HCT116 (cell line): ENCODE measurements around the gene SIL1. TPM values are rescaled to one million over a fixed set of nuclear protein-coding genes. Genes with fewer than 3 reads are reported as not detected.

Experiments
- ATAC-seq: fragments of 200-7000 bp; cut with Tn5 transposase; 2 replicates; pipeline ENCODE4 v1.9.1; 2020; ENCODE audit warnings: mild to moderate bottlenecking, moderate library complexity
- BruUV-seq: library from RNA; stranded (reverse); fragments of 400-500 nt; replicated peaks from 2 replicates; lab custom pipeline; 2021; lab: Mats Ljungman, UMichigan
- CTCF ChIA-PET: fragments of 300-600 bp; sonication (Branson Sonifier 250); formaldehyde crosslinking; loops from one replicate; lab custom pipeline; 2021; ENCODE audit warnings: antibody characterized with exemption; lab: Charles Lee
- POLR2A ChIA-PET: fragments of 300-600, 350-600 bp; sonication (Branson Sonifier 250); formaldehyde crosslinking; loops from one replicate; lab custom pipeline; 2021; ENCODE audit warnings: antibody characterized with exemption; lab: Charles Lee
- RAD21 ChIA-PET, 2 experiments: fragments of 300-600 bp; sonication (Branson Sonifier 250); formaldehyde crosslinking; loops; one replicate each; lab custom pipeline; 2023; ENCODE audit warnings: low total read pairs in 2 of 2; ENCODE audit not compliant: uncharacterized antibody in 2 of 2, unreplicated experiment in 2 of 2, low non-redundant PET in 1 of 2; lab: Charles Lee
- DNase-seq: peaks from one replicate; pipeline ENCODE4 v3.0.0-alpha.2; 2010; ENCODE audit warnings: low read depth, low spot score
- H2AFZ ChIP-seq: fragments of 200-600 bp; shearing (Covaris generic), sonication (generic); 2 replicates; pipeline ENCODE4 v1.6.1; 2017; ENCODE audit warnings: low read depth, mixed run types, mixed read lengths, antibody characterized with exemption, low read length; ENCODE audit not compliant: poor library complexity, severe bottlenecking
- H3K27ac ChIP-seq: 2 replicates; pipeline ENCODE4 v1.5.1; 2012; ENCODE audit warnings: low read depth, low read length
- H3K27me3 ChIP-seq: fragments of 200-600 bp; sonication (generic); 2 replicates; pipeline ENCODE4 v1.6.1; 2016; ENCODE audit warnings: mixed run types, low read length, mixed read lengths; ENCODE audit not compliant: insufficient read depth
- H3K36me3 ChIP-seq, 2 experiments: fragments of 200-500 bp in 1 of 2; fragments of 200-600 bp in 1 of 2; sonication (Bioruptor generic) in 1 of 2; sonication (generic) in 1 of 2; 2 replicates each; pipeline versions ENCODE4 v1.5.1 to v1.6.1; 2014 to 2016; ENCODE audit warnings: low read length in 2 of 2, inconsistent platforms in 1 of 2, mixed read lengths in 1 of 2, mixed run types in 1 of 2; ENCODE audit not compliant: insufficient read depth in 2 of 2, control insufficient read depth in 1 of 2
- H3K4me1 ChIP-seq, 2 experiments: fragments of 200-600 bp in 1 of 2; sonication (generic) in 1 of 2; 2 replicates each; pipeline versions ENCODE4 v1.5.1 to v1.6.1; 2012 to 2017; ENCODE audit warnings: low read length in 2 of 2, inconsistent platforms in 1 of 2, mild to moderate bottlenecking in 1 of 2, mixed read lengths in 1 of 2, mixed run types in 1 of 2, moderate library complexity in 1 of 2; ENCODE audit not compliant: insufficient read depth in 2 of 2, control insufficient read depth in 1 of 2
- H3K4me2 ChIP-seq: fragments of 200-600 bp; sonication (generic); 2 replicates; pipeline ENCODE4 v1.6.1; 2017; ENCODE audit warnings: mixed run types, low read length, mixed read lengths
- H3K4me3 ChIP-seq, 2 experiments: fragments of 200-600 bp in 1 of 2; sonication (generic) in 1 of 2; replicated peaks in 1 of 2; 2 replicates each; pipeline ENCODE4 v1.5.1; 2011 to 2016; ENCODE audit warnings: low read length in 2 of 2, control low read depth in 1 of 2, low read depth in 1 of 2, mild to moderate bottlenecking in 1 of 2, mixed read lengths in 1 of 2, mixed run types in 1 of 2
- H3K79me2 ChIP-seq: fragments of 200-600 bp; sonication (generic); 2 replicates; pipeline ENCODE4 v1.6.1; 2017; ENCODE audit warnings: mild to moderate bottlenecking, mixed run types, low read length, moderate library complexity, mixed read lengths; ENCODE audit not compliant: insufficient read depth
- H3K9ac ChIP-seq: fragments of 200-600 bp; sonication (generic); 2 replicates; pipeline ENCODE4 v1.6.1; 2016; ENCODE audit warnings: low read length, mixed read lengths
- H3K9me2 ChIP-seq: fragments of 200-600 bp; sonication (generic), shearing (Covaris generic); 2 replicates; pipeline ENCODE4 v1.6.1; 2017; ENCODE audit warnings: mixed run types, mild to moderate bottlenecking, moderate library complexity; ENCODE audit not compliant: insufficient read depth
- H3K9me3 ChIP-seq, 2 experiments: fragments of 200-500 bp in 1 of 2; fragments of 200-600 bp in 1 of 2; sonication (Bioruptor generic) in 1 of 2; sonication (generic) in 1 of 2; 2 replicates each; pipeline ENCODE4 v1.6.1; 2014 to 2017; ENCODE audit warnings: low read length in 2 of 2, mixed read lengths in 2 of 2, inconsistent platforms in 1 of 2, low read depth in 1 of 2, mild to moderate bottlenecking in 1 of 2, mixed run types in 1 of 2, moderate library complexity in 1 of 2; ENCODE audit not compliant: control insufficient read depth in 1 of 2, insufficient read depth in 1 of 2
- H4K20me1 ChIP-seq: fragments of 200-600 bp; sonication (generic), shearing (Covaris generic); 2 replicates; pipeline ENCODE4 v1.6.1; 2017; ENCODE audit warnings: mixed run types, mild to moderate bottlenecking, moderate library complexity; ENCODE audit not compliant: insufficient read depth
- CEBPB ChIP-seq: IDR thresholded peaks from 2 replicates; pipeline ENCODE4 v1.6.1; 2012; ENCODE audit warnings: low read depth
- EGR1 ChIP-seq: IDR thresholded peaks from 2 replicates; pipeline ENCODE4 v1.6.1; 2012; ENCODE audit warnings: low read depth
- EZH2 ChIP-seq: fragments of 200-600 bp; sonication (generic); IDR thresholded peaks from 2 replicates; pipeline ENCODE4 v1.6.1; 2017; ENCODE audit warnings: antibody characterized with exemption, mixed run types
- FOSL1 ChIP-seq: IDR thresholded peaks from 2 replicates; pipeline ENCODE4 v1.6.1; 2012; ENCODE audit warnings: low read depth
- JUND ChIP-seq: IDR thresholded peaks from 2 replicates; pipeline ENCODE4 v1.6.1; 2012
- POLR2A ChIP-seq: IDR thresholded peaks from 2 replicates; pipeline ENCODE4 v1.7.0; 2011; ENCODE audit warnings: borderline replicate concordance; ENCODE audit not compliant: insufficient read depth, insufficient read length; ENCODE audit errors: extremely low read depth
- RAD21 ChIP-seq: IDR thresholded peaks from 2 replicates; pipeline ENCODE4 v1.6.1; 2012; ENCODE audit warnings: low read depth, mild to moderate bottlenecking
- SIN3A ChIP-seq: IDR thresholded peaks from 2 replicates; pipeline ENCODE4 v1.6.1; 2012; ENCODE audit warnings: low read depth
- ZBTB33 ChIP-seq: IDR thresholded peaks from 2 replicates; pipeline ENCODE4 v1.6.1; 2011; ENCODE audit warnings: mild to moderate bottlenecking, low read length, moderate library complexity; ENCODE audit not compliant: insufficient replicate concordance; ENCODE audit errors: extremely low read depth
- ZFX ChIP-seq: fragments of 450-650 bp; IDR thresholded peaks from 2 replicates; pipeline ENCODE4 v1.6.1; 2017
- ZNF274 ChIP-seq: fragments of 200-500 bp; sonication (Bioruptor generic); IDR thresholded peaks from 2 replicates; pipeline ENCODE4 v1.6.1; 2014; ENCODE audit warnings: mild to moderate bottlenecking, low read depth, low read length, inconsistent platforms
- intact Hi-C: fragments of 100-400 bp; cut with micrococcal nuclease; formaldehyde crosslinking; loops from 2 replicates; pipeline ENCODE4 v1.10.0; 2022
- total RNA-seq: library from RNA; stranded (reverse); gene quantifications from one replicate; pipeline ENCODE4 v1.2.1, GENCODE V29; 2021; ENCODE audit not compliant: unreplicated experiment
- TF ChIP-seq, protein P1 (sequence below), 3 experiments: fragments of 200-600 bp in 1 of 3; sonication (generic) in 1 of 3; IDR thresholded peaks in 2 of 3; conservative IDR thresholded peaks in 1 of 3; 2 replicates each; pipeline ENCODE4 v1.5.1; 2012 to 2017; ENCODE audit warnings: low read depth in 2 of 3, low read length in 2 of 3, antibody characterized with exemption in 1 of 3, borderline replicate concordance in 1 of 3, control low read depth in 1 of 3, mild to moderate bottlenecking in 1 of 3, mixed read lengths in 1 of 3, mixed run types in 1 of 3, moderate library complexity in 1 of 3; ENCODE audit not compliant: insufficient read depth in 1 of 3
- TF ChIP-seq, protein P2 (sequence below): IDR thresholded peaks from 2 replicates; pipeline ENCODE4 v1.6.1; 2012; ENCODE audit warnings: low read depth
- TF ChIP-seq, protein P3 (sequence below): IDR thresholded peaks from 2 replicates; pipeline ENCODE4 v1.6.1; 2012
- TF ChIP-seq, protein P4 (sequence below): IDR thresholded peaks from 2 replicates; pipeline ENCODE4 v1.6.1; 2012

Gene SIL1
- total RNA-seq, 1 experiment from 2014 or later: 34.0 TPM

GRCh38 chr5:139162448-139162847 is 35.7 kb downstream of the SIL1 start:
- Histone ChIP-seq H3K9me2 (no peaks in the 10 kb centered on the region), H3K9me3 (no peaks in the 10 kb centered on the region), H4K20me1 (0 out of 2 replicates have a peak, but pooled peaks cover 4% of the 10 kb centered on the region), H3K27ac (no peak overlapping the region), H3K27me3 (no peaks in the 10 kb centered on the region), H3K79me2 (no peaks in the 10 kb centered on the region), H3K4me3 (no peak overlapping the region), H3K4me1 (no peaks in the 10 kb centered on the region), H3K36me3 (no peaks in the 10 kb centered on the region), H2AFZ (no peak overlapping the region), H3K9ac (no peak overlapping the region), H3K4me2 (no peak overlapping the region)
- RAD21 ChIA-PET: no interaction called here
- CTCF ChIA-PET: no interaction called here
- ATAC-seq (no peak), DNase-seq (no peak)
- no TSS peak for BruUV-seq
- POLR2A ChIA-PET: no interaction called here
- TF ChIP-seq, protein P1, sequence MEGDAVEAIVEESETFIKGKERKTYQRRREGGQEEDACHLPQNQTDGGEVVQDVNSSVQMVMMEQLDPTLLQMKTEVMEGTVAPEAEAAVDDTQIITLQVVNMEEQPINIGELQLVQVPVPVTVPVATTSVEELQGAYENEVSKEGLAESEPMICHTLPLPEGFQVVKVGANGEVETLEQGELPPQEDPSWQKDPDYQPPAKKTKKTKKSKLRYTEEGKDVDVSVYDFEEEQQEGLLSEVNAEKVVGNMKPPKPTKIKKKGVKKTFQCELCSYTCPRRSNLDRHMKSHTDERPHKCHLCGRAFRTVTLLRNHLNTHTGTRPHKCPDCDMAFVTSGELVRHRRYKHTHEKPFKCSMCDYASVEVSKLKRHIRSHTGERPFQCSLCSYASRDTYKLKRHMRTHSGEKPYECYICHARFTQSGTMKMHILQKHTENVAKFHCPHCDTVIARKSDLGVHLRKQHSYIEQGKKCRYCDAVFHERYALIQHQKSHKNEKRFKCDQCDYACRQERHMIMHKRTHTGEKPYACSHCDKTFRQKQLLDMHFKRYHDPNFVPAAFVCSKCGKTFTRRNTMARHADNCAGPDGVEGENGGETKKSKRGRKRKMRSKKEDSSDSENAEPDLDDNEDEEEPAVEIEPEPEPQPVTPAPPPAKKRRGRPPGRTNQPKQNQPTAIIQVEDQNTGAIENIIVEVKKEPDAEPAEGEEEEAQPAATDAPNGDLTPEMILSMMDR (IDR thresholded peaks at IDR 0.05 in 2 of 3, conservative IDR thresholded peaks at IDR 0.05 in 1 of 3; ENCODE audit: borderline replicate concordance in 1 of 3, insufficient read depth in 1 of 3, low read depth in 2 of 3, low read length in 2 of 3): no peak
- no peak for TF ChIP-seq POLR2A
- no peak for TF ChIP-seq EGR1
- TF ChIP-seq, protein P2, sequence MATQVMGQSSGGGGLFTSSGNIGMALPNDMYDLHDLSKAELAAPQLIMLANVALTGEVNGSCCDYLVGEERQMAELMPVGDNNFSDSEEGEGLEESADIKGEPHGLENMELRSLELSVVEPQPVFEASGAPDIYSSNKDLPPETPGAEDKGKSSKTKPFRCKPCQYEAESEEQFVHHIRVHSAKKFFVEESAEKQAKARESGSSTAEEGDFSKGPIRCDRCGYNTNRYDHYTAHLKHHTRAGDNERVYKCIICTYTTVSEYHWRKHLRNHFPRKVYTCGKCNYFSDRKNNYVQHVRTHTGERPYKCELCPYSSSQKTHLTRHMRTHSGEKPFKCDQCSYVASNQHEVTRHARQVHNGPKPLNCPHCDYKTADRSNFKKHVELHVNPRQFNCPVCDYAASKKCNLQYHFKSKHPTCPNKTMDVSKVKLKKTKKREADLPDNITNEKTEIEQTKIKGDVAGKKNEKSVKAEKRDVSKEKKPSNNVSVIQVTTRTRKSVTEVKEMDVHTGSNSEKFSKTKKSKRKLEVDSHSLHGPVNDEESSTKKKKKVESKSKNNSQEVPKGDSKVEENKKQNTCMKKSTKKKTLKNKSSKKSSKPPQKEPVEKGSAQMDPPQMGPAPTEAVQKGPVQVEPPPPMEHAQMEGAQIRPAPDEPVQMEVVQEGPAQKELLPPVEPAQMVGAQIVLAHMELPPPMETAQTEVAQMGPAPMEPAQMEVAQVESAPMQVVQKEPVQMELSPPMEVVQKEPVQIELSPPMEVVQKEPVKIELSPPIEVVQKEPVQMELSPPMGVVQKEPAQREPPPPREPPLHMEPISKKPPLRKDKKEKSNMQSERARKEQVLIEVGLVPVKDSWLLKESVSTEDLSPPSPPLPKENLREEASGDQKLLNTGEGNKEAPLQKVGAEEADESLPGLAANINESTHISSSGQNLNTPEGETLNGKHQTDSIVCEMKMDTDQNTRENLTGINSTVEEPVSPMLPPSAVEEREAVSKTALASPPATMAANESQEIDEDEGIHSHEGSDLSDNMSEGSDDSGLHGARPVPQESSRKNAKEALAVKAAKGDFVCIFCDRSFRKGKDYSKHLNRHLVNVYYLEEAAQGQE: no peak
- no peak for TF ChIP-seq CEBPB
- no peak for TF ChIP-seq ZNF274
- no peak for TF ChIP-seq EZH2
- no peak for TF ChIP-seq SIN3A
- TF ChIP-seq, protein P3, sequence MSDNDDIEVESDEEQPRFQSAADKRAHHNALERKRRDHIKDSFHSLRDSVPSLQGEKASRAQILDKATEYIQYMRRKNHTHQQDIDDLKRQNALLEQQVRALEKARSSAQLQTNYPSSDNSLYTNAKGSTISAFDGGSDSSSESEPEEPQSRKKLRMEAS: no peak
- TF ChIP-seq ZFX: no peak
- no peak for TF ChIP-seq JUND
- TF ChIP-seq RAD21: no peak
- TF ChIP-seq ZBTB33: no peak
- TF ChIP-seq, protein P4, sequence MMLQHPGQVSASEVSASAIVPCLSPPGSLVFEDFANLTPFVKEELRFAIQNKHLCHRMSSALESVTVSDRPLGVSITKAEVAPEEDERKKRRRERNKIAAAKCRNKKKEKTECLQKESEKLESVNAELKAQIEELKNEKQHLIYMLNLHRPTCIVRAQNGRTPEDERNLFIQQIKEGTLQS: no peak
- no peak for TF ChIP-seq FOSL1
- intact Hi-C loops: no loop called here
